Measurements from ENCODE around the gene PISD.

The PISD gene

DNA sequence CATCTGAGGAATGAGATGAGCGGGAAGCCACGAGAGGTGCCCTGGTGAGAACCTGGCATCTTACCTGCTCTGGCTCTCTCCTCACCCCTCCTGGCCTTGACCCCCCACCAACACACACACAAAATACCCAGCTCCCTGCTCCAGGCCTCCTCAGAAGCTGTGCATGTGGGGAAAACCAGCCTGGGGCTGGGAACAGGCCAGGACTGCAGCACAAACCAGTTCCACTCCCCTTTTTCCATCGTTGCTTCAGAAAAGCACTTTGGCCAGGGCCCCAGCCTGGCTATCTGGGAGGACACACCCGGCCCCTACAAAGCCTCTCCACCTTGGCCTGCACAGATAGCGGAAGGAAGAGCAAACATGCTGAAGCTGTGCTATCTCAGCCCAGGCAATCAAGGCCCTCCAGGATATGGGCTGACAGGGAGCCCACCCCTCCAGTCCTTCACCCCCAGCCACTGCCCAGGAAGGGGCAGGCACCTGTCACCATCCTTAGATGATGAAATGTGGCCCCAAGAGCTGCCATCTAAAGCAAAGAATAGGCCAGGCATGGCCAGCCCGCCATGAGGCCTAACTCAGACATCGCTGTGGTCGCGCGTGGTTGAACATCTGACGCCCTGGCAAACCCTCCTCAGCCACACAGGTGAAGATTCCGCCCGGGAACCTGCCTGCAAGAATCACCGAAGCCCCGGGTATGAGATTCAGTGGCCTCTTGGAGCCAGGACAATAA is 35.4 kb downstream of the PISD start:
- peak in 3 of 56 donors; percentile 41 to 56 (median 51) for DNase-seq

DNA sequence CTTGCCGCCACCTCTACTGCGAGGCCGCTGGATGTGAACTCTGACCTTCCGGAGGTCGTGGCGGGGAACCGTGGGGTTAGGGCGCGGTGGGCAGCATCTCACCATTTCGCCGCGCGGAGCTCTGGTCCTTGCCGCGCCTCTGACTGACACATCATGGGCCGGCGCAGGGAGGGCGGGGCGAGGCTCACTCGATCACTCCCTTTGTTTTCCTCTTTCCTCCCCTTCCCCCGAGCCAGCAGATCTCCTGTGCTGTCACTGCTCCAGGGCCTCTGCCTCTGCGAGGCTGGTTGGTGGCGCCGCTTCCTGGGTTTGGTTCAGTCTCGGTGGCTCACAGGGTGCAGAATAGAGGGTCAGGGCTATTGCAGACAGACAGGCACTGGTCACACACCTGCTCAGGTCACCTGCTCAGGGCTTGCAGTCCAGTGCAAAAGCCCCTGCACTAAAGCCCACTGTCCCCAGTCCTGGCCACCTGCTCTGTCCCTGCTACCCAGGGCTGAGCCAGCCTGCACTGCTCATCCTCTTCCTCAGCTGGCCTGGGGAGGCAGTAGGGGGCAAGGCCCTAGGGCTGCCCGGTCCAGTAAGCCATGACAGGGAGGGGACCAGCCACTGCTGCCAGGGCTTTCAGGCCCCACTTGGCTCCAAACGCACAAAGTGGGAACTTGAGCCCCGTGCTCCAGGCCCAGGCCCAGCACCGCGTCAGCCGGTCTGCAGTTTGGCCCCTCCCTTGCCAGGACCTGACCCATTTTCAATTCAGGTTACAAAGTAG is 36.2 kb downstream of the PISD start:
- DNase-seq: peak in 44 of 56 donors; percentile 9 to 75 (median 56)

DNA sequence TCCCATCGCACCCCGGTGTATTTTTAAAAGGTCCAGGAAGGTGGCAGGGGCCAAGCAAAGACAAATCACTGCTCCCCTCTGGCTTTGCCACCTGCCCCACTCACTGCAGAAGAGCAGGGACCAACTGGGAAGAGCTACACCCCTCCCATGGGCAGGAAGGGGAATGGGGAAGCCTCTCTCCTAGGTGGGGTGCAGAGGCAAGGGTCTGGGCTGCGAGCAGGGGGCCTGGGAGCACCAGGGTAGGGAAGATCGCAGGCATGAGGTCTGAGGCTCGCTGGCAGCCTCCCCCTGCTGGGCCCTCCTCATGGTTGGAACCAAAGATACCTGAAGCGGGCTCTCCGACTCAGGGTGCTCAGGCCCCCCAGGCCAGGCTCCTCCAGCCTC is 36.8 kb downstream of the PISD start:
- DNase-seq: no peak

DNA sequence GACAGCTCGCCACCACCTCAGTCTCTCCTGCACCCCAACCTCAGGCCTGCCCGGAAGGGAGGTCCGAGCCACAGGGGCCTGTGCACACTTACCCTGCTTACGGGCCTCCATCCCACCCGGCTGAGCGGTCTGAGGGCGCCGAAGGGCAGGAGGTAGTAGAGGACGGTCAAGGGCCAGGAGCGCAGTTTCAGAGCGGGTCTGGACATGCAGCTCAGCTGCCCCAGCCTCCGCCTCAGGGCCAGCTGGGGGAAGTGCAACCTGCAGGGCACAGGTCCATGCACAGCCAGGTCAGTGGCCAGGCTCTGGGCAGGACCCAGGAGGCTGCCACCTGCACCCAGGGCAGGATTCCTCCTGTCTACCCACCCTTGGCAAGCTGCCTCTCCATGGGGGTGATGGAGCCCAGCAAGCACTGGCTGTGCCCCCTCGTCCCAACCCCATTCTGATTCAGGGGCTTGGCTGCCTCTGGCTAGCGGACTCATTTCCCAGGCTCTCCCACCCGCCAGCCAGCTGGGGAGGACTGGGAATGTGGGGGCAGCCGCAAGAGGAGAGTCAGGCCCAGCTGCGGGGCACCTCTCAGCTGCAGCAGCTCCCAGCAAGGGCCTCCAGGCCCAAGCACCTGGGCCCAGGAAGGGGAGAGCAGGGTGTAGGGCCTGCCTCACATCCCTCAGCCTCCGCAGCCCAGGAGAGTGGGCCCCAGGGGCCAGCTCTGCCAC is 38.3 kb downstream of the PISD start:
- peak in 1 of 56 donors; percentile 54 for DNase-seq

DNA sequence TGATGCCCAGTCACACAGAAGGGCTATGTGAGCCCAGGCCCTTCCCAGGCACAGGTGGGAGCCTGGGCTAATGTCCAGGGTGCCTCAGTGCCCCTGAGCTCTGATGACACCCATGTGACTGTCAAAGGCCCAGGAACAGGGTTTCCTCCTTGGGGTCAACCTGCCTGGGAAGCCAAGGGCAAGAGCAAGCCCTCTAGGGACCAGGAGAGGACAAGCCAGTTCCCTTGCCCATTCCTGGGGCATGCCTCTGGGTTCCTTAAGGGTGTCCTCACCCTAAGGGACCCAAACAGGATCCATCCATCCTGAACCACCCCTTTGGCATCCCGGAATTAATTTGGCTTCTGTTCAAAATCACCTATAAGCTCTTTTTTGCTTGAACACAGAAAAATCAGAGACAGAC is 39.0 kb downstream of the PISD start:
- DNase-seq: no peak

DNA sequence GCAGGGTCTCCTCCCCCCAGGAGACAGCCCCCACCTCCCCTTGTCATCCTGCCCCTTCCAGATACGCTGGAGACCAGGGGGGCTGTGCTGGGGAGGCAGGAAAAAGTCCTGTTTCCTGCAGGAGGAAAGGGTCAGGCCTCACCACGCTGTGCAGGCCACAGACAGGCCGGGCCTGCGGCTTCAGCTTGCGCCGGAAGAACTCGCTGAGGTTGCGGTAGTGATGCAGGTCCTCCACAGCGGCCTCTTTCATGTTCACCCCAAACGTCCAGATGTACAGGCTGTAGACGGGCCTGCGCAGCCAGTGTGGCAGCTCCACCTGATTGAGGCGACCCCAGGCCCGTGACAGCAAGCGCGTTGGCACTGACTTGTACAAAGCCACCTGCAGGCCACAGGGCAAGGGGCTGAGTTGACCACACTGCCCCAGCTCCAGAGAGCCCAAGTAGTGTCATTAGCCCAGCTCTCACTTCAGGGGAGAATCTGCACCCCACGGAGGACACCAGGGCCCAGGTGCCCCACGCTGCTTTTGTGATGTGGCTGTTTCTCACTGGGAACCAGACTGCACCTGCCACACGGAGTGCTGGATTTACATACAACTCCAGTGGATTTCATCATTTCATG is 40.4 kb downstream of the PISD start:
- DNase-seq: no peak

DNA sequence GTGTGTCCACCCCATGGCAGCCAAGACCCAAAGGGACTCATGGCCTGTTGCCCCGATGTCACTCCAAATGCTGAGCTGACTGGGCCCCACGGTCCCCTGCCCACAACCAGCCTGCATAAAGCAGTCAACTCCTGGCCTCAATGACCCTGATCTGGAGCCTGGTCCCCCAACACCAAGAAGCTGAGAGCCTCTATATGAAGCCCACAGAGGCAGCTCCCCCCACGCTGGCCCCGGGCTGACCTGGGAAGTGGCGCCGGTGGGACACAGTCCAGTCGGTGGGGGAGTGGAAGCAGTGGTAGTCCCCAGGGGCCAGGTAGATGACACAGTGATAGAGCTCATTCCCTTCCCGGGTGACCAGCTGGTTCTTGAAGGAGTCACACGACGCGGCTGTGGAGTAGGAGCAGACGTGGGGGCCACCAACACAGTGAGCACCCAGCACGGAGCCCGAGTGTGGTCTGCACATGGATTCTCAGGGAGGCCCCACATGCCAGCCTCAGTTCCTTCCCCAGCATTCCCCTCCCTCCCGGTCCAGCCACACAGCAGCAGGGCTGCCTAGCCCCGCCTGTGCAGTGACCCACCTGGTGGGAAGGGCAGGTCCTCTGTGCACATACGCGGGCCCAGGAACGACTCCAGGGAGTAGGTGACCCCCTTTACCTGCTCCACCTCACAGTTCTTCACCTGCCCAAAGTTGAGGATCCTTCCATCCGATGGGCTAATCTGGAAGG is 41.1 kb downstream of the PISD start:
- DNase-seq: no peak

DNA sequence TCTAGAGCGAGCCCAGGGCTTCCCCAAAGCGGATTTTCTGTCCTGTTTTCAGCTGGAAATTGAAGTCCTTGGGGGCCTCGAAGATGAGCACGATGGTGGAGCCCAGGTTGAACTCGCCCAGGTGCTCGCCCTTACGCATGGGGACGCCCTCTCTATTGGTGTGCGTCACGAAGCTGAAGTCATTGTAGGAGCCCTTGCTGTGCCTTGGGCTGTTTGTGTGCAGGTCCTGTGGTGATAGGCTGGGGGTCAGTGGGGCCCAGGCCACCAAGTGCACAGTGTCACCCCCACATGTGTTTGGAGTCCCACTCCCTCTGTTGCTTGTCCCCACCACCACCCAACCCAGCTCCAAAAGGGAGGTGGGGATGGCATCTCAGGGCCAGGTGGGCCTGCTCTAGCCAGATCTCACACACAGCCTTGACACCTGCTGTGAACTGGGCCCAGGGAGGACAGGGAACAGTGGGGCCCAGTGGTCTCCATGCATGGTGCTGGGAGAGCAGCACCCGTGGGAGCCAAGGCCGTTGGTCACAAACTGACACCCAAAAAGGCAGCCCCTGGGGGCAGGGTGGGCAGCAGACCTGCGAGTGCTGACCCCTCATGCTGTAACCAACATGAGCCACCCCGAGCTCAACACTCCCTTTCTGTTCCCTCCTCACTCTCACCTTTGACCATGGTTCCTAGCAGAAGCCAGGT is 42.3 kb downstream of the PISD start:
- no peak for DNase-seq

DNA sequence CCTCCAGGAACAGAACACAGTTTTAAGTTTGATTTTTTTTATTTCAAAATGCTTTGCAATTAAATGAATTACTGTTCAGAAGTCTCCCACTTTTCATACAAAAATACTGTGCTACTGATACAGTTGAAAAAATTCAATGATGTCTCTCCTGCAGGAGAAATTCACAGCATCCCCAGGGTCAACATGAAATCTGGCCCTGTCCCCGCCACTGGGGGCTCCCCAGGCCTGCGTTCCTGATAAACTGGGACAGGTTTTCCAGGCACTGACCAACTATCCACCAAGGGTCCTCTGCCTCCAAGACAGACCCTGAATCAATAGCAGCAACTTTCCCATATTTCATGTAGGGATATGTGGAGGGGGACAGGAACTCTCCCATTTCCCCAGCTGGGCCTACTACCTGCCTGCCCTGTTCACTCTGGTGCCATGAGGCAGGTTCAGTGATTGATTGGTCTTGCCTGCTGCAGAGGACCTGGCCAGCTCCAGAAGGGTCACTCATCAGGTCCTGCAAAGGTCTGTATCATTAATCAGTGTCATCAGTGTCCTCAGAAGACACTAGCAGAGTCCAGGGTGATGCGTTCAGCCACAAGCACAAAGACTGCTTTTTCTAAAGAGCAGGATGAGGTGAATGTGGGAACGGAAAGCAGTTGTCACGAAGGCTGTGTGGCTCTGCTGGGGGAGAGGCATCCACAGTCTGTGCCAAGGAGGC is 43.4 kb downstream of the PISD start:
- no peak for DNase-seq

DNA sequence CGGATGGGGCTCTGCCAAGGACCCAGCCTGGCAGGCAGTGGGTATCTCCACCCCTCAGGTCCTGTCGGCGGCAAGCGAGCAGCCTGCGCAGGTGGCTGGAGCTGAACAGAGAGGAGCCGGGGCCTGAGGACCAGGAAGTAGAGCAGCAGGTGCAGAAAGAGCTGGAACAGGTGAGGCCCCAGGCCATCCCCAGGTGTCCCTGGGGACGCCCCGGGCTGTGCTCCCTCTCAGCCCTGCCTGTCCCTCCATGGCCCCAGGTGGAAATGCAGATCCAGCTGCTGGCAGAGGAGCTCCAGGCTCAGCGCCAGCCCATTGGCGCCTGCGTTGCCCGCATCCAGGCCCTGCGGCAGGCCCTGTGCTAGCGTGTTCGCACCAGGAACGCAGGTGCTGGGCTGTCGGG is 44.0 kb downstream of the PISD start:
- DNase-seq: no peak

DNA sequence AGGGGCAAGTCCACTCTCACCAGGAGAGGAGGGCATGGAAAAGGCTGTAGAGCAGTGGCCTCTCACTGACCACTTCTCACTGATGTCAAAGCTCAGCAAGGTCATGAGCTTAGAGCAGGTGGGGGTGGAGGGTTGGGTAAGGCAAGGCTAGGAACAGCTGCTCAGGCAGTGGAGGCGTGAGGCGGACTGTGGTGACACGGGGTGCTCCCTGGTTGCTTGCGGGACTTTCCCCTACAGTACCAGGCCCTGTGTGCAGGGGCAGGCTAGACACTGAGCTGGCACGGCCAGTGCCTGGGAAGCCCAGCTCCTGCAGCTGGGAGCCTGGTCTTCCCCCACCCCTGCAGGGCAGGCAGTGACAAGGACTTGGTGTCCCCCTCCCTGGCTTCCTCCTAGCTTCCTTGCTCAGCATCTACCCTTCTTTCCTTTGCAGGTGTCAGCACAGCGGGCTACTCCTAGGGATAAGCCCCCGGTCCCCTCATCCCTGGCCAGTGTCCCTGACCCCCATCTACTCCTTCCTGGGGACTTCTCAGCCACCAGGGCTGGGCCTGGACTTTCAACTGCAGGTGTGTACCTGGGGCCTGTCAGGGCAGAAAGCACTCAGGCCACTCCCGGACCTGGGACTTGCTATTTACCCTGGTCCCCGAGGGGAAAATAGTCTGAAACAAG is 45.6 kb downstream of the PISD start:
- peak in 1 of 56 donors; percentile 13 for DNase-seq

DNA sequence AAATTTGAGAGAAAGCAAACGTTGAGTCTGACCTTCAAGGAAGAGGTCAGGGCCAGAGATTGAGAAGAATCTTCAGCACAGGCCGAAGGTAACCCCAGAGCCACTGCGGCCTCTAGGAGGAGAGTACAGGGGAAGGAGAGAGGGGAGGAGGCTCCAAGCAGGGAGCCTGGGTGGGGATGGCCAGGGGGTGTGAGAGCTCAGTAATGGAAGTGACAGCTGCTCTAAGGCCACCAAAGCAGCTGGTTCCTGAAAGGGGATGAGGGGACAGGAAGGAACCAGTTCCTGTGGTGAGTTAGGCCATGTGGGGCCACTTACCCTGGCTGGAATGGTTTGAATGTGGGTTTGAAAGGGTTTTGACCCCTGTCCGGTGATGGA is 46.1 kb downstream of the PISD start:
- DNase-seq: no peak

DNA sequence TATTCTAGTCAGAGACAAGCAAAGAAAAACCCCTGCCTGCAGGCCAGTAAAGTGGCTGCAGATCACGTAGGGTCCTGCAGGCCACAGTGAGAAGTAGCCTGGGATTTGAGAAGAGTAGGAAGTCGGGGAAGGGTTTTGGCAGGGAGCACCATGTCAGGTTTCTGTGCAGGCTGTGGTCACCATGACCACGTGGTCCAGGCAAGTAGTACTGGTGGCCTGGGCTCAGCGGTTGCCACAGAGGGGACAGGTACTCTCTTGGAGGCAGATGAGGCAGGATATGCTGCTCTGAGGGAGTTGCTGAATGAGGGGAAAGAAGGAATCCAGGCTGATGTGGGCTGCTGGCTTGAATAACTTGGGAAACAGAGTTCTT is 46.5 kb downstream of the PISD start:
- DNase-seq: no peak

DNA sequence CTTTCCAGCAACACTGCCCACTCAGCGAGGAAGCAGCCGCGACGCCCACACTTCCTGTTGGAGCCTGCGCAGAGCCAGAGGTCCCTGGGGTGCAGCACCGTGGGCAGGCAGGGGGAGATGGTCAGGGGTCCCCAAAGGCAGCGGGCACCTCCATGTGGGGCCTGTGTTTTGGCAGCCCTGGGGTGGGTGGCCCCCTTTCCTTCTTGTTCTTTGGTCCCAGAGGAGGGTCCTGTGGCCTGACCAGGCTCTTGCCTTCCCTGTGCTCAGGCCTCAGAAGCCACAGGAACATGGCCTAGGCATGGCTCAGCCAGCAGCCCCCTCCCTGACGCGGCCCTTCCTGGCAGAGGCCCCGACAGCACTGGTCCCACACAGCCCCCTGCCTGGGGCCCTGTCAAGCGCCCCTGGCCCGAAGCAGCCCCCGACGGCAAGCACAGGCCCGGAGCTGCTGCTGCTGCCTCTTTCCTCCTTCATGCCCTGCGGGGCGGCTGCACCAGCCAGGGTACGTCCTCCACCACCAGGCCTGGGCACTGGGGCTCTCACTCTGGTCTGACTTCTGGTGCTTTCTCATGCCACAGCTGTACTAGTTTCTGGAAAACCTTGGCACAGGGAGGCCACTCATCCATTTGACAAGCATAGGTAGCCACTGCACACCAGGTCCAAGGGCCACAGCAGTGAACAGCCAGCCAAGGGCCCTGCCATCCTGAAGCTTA is 47.1 kb downstream of the PISD start:
- no peak for DNase-seq

DNA sequence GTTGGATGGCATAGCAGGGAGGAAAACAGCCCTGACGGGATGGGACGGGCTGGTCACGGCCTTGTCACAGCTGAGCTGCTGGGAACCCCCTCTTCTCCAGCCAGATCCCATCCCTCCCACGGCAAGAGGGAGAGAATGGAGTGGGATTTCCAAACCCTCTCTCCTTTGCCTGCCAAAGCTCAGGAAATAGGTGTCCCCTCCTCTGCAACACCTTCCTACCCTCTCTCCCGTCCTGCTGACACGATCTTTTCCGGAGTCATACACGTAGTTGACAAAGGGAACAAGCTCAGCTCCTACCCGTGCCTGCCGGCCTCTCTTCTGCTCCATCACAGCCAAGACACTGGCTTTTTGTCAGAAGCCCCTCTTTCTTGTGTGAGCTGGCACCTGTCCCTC is 48.1 kb downstream of the PISD start:
- no peak for DNase-seq

DNA sequence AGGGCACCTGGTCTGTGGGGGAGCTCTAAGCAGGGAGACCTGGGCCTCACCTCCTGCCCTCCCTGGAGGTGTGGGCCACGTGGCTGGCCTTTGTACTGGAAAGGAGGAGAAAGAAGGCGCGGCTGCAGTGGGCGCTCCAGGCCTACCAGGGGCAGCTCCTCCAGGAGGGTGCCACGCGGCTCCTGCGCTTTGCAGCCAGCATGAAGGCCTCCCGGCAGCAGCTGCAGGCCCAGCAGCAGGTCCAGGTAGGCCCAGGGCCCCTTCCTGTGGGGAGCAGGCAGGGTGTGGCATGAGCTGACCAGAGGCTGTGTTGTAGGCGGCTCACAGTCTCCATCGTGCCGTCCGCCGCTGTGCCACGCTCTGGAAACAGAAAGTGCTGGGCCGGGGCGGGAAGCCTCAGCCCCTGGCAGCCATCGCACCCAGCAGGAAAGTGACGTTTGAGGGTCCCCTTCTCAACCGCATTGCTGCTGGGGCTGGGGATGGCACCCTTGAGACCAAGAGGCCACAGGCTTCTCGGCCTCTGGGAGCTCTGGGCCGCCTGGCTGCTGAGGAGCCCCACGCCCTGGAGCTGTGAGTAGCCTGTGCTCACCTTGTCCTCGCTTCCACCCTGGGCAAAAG is 48.6 kb downstream of the PISD start:
- no peak for DNase-seq

DNA sequence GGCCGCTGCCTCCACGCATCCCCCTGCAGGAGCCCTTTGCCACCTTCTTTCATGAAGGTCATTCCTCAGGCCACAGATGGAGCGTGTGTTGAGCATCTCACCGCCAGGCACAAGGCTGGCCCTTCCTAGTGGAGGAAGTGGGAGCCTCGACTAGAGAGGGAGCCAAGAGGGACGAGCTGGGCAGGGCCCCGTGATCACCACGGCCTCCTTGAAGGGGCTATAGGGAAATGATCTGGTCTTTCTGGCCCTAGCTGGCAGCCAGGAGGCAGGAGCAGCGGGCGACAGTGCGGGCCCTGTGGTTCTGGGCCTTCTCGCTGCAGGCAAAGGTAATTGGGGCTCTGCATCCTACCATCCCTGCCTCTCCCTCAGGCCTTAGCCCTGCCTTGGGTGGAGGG is 49.1 kb downstream of the PISD start:
- DNase-seq: no peak

DNA sequence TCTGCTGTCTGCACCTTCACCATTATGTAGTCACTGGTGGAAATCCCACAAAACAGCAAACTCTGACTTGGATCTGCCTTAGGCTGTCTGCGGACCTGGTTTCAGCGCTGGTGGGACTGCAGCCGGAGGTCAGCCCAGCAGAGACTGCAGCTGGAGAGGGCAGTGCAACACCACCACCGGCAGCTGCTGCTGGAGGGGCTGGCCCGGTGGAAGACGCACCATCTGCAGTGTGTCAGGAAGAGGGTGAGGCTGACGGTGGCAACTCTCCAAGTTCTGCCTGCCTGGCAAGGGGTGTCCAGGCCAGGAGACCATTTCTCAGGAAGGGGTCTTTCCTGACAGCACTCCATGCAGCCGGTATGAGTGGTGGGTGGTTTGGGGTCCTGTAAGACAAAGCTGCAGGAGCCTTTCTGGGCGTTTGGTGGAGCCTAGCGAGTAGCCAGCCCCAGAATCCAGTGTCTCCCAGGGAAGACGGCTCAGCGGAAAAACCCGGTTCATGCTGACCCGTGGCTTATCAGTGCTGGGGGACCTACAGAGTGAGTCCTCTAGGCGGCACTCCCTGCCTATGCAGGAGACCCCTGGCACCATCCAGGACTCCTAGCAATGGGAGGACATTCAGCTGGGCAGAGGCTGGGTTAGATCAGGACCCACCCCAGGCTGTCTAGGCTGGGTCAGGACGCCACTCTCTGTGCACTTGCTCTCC is 50.8 kb downstream of the PISD start:
- no peak for DNase-seq

All from amygdala (tissue), 56 donors.